HEK293T (cell line): ENCODE results near the gene MRAP.

ENCODE experiments used
- ARNT ChIP-seq: fragments of 450-650 bp; IDR thresholded peaks from 2 replicates; pipeline ENCODE4 v1.6.1; 2017; ENCODE audit warnings: mild to moderate bottlenecking
- BHLHE40 ChIP-seq: fragments of 450-650 bp; IDR thresholded peaks from 2 replicates; pipeline ENCODE4 v1.6.1; 2016; ENCODE audit warnings: mild to moderate bottlenecking, moderate library complexity, borderline replicate concordance
- FOXA1 ChIP-seq: fragments of 450-650 bp; IDR thresholded peaks from 2 replicates; pipeline ENCODE4 v1.6.1; 2016; ENCODE audit warnings: mild to moderate bottlenecking
- FOXM1 ChIP-seq: fragments of 450-650 bp; IDR thresholded peaks from 2 replicates; pipeline ENCODE4 v1.6.1; 2017; ENCODE audit warnings: mild to moderate bottlenecking, borderline replicate concordance
- HDGF ChIP-seq: fragments of 450-650 bp; IDR thresholded peaks from 2 replicates; pipeline ENCODE4 v1.6.1; 2017; ENCODE audit warnings: antibody characterized with exemption, borderline replicate concordance
- SP1 ChIP-seq: fragments of 450-650 bp; IDR thresholded peaks from 2 replicates; pipeline ENCODE4 v1.6.1; 2017
- SUZ12 ChIP-seq: fragments of 450-650 bp; IDR thresholded peaks from 2 replicates; pipeline ENCODE4 v1.6.1; 2016; ENCODE audit warnings: mild to moderate bottlenecking
- TARDBP ChIP-seq: fragments of 450-650 bp; IDR thresholded peaks from 2 replicates; pipeline ENCODE4 v1.6.1; 2016

- no peak for TF ChIP-seq ARNT
- no peak for TF ChIP-seq SP1
- no peak for TF ChIP-seq TARDBP
- no peak for TF ChIP-seq HDGF
- TF ChIP-seq BHLHE40 = no peak
- no peak for TF ChIP-seq FOXA1
- no peak for TF ChIP-seq SUZ12
- no peak for TF ChIP-seq FOXM1
Observed at GRCh38 chr21:32322103-32322502, 23.4 kb downstream of the MRAP start.
